MCF 10A (cell line): ENCODE data around the gene CCDC63. TPM values are rescaled to one million over a fixed set of nuclear protein-coding genes. Genes with fewer than 3 reads are reported as not detected.

Experiments
- BruUV-seq: library from RNA; stranded (reverse); fragments of 400-500 nt; replicated peaks from 2 replicates; lab custom pipeline; 2021; lab: Mats Ljungman, UMichigan
- CTCF ChIA-PET: fragments of 300-600 bp; sonication (Branson Sonifier 250); formaldehyde crosslinking; extraction: SDS; loops from one replicate; lab custom pipeline; 2021; ENCODE audit warnings: antibody characterized with exemption, inconsistent platforms; lab: Yijun Ruan, JAX
- POLR2A ChIA-PET: fragments of 300-600, 350-650 bp; sonication (Branson Sonifier 250); formaldehyde crosslinking; extraction: SDS; loops from one replicate; lab custom pipeline; 2020; ENCODE audit warnings: antibody characterized with exemption, inconsistent platforms; lab: Yijun Ruan, JAX
- DNase-seq: peaks from one replicate; pipeline ENCODE4 v3.0.0-alpha.2; 2018; ENCODE audit not compliant: unreplicated experiment
- H3K27ac Mint-ChIP-seq: one replicate; pipeline ENCODE4 v1.8.0; 2022; ENCODE audit warnings: mild to moderate bottlenecking, low read depth, mixed read lengths; ENCODE audit not compliant: unreplicated experiment
- H3K27me3 Mint-ChIP-seq: one replicate; pipeline ENCODE4 v1.8.0; 2022; ENCODE audit warnings: mixed read lengths; ENCODE audit not compliant: insufficient read depth, unreplicated experiment
- H3K36me3 Mint-ChIP-seq: one replicate; pipeline ENCODE4 v1.8.0; 2022; ENCODE audit warnings: mild to moderate bottlenecking, moderate library complexity, mixed read lengths; ENCODE audit not compliant: insufficient read depth, unreplicated experiment
- H3K4me1 Mint-ChIP-seq: one replicate; pipeline ENCODE4 v1.8.0; 2022; ENCODE audit warnings: mixed read lengths; ENCODE audit not compliant: insufficient read depth, unreplicated experiment
- H3K4me3 Mint-ChIP-seq: one replicate; pipeline ENCODE4 v1.8.0; 2022; ENCODE audit warnings: mild to moderate bottlenecking, moderate library complexity, mixed read lengths; ENCODE audit not compliant: unreplicated experiment
- H3K9me3 Mint-ChIP-seq: one replicate; pipeline ENCODE4 v1.8.0; 2022; ENCODE audit warnings: mixed read lengths; ENCODE audit not compliant: unreplicated experiment
- CTCF ChIP-seq: fragments of 200-600 bp; IDR thresholded peaks from one replicate; pipeline ENCODE4 v1.8.0; 2022; ENCODE audit warnings: antibody characterized with exemption, mild to moderate bottlenecking; ENCODE audit not compliant: unreplicated experiment
- intact Hi-C: fragments of 100-400 bp; cut with micrococcal nuclease; formaldehyde crosslinking; loops from 2 replicates; pipeline ENCODE4 v1.14.1; 2022
- total RNA-seq: library from RNA; stranded (reverse); gene quantifications from 2 replicates; pipeline ENCODE4 v1.2.3, GENCODE V29; 2022

The CCDC63 gene
- total RNA-seq, 1 experiment from 2014 or later, result not detected

DNA sequence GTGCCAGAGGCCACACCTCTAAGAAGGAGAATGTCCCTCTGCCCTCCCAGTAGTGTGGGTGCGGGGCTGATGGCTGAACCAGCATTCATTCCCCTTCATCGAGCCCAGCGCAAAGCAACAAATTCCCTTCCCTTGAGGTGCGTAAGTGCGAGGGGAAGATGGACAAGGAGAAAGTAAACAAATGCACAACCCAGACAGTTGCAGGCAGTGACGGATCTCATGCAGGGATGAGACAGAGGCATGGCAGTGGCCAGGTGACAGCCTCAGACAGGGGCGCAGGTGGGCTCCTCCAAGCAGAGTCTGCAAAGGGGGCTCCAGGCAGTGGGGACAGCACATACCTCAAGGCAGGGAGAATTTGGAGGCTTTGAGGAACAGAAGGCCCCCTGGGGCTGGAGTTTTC lies 75.9 kb downstream of the CCDC63 start:
- no peak overlapping the region for H3K4me3 Mint-ChIP-seq
- no peak overlapping the region for H3K27ac Mint-ChIP-seq
- H3K36me3 Mint-ChIP-seq, result peaks cover 5% of the 10 kb centered on the region
- H3K9me3 Mint-ChIP-seq, result no peaks in the 10 kb centered on the region
- POLR2A ChIA-PET, result interaction anchor here (0.6 kb wide), 1 partner anchor 678 kb away, joined by 3 read pairs; no protein-coding TSS in a partner anchor
- H3K27me3 Mint-ChIP-seq, result no peaks in the 10 kb centered on the region
- BruUV-seq, result no TSS peak
- intact Hi-C loops, result no loop called here
- CTCF ChIA-PET, result interaction anchor here (0.7 kb wide), 1 partner anchor 10 kb away, joined by 4 read pairs; no protein-coding TSS in a partner anchor
- peaks cover 18% of the 10 kb centered on the region for H3K4me1 Mint-ChIP-seq
- TF ChIP-seq CTCF, result no peak
- no peak for DNase-seq

DNA sequence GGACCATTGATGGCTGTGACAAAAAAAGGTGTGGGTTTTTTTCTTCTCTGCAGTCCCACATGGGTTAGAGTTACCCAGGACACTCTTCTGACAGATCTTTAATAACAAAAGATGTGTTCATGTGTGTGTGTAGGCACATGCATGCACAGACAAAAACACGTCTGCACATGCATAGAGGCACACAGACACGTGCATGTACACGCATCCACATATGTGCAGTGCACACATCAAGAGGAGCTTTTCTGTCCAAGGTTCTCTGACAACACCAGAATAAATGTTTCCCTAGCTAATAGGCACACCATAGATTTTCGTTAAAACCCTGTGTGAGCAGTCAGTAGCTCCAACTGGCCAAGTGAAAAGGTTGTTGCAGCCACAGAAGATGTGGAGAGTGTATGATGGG lies 76.4 kb downstream of the CCDC63 start:
- ChIA-PET CTCF (interaction anchor here (0.7 kb wide), 1 partner anchor 9 kb away, joined by 4 read pairs; no protein-coding TSS in a partner anchor), POLR2A (interaction anchor here (0.6 kb wide), 1 partner anchor 678 kb away, joined by 3 read pairs; no protein-coding TSS in a partner anchor)
- H3K4me1 Mint-ChIP-seq, result peaks cover 14% of the 10 kb centered on the region
- no peak for TF ChIP-seq CTCF
- no peaks in the 10 kb centered on the region for H3K9me3 Mint-ChIP-seq
- no peak overlapping the region for H3K27ac Mint-ChIP-seq
- H3K36me3 Mint-ChIP-seq, result peaks cover 2% of the 10 kb centered on the region
- no peak for DNase-seq
- H3K4me3 Mint-ChIP-seq, result no peak overlapping the region
- intact Hi-C loops, result no loop called here
- H3K27me3 Mint-ChIP-seq, result no peaks in the 10 kb centered on the region
- BruUV-seq, result no TSS peak

- BruUV-seq, result no TSS peak
- ChIA-PET POLR2A (no interaction called here), CTCF (interaction anchor here (1.0 kb wide), 1 partner anchor 14 kb away, joined by 3 read pairs; no protein-coding TSS in a partner anchor)
- no peak overlapping the region for H3K4me3 Mint-ChIP-seq
- intact Hi-C loops, result no loop called here
- no peaks in the 10 kb centered on the region for H3K9me3 Mint-ChIP-seq
- peaks cover 13% of the 10 kb centered on the region for H3K4me1 Mint-ChIP-seq
- no peak for TF ChIP-seq CTCF
- no peaks in the 10 kb centered on the region for H3K36me3 Mint-ChIP-seq
- H3K27me3 Mint-ChIP-seq, result no peaks in the 10 kb centered on the region
- no peak for DNase-seq
- H3K27ac Mint-ChIP-seq, result no peak overlapping the region
These were observed 77.0 kb downstream of the CCDC63 start for GRCh38 chr12:110923692-110924334.

GRCh38 chr12:110927546-110927945 lies 80.8 kb downstream of the CCDC63 start:
- H3K27me3 Mint-ChIP-seq, result no peaks in the 10 kb centered on the region
- no TSS peak for BruUV-seq
- intact Hi-C loops, result no loop called here
- ChIA-PET CTCF (interaction anchor here (1.8 kb wide), 1 partner anchor 10 kb away, joined by 8 read pairs; no protein-coding TSS in a partner anchor), POLR2A (no interaction called here)
- H3K9me3 Mint-ChIP-seq, result no peaks in the 10 kb centered on the region
- H3K4me1 Mint-ChIP-seq, result peaks cover 5% of the 10 kb centered on the region
- TF ChIP-seq CTCF, result no peak
- no peak overlapping the region for H3K4me3 Mint-ChIP-seq
- H3K36me3 Mint-ChIP-seq, result no peaks in the 10 kb centered on the region
- no peak overlapping the region for H3K27ac Mint-ChIP-seq
- no peak for DNase-seq
